ENCODE data around the gene SPAG16.

SPAG16 gene

DNA sequence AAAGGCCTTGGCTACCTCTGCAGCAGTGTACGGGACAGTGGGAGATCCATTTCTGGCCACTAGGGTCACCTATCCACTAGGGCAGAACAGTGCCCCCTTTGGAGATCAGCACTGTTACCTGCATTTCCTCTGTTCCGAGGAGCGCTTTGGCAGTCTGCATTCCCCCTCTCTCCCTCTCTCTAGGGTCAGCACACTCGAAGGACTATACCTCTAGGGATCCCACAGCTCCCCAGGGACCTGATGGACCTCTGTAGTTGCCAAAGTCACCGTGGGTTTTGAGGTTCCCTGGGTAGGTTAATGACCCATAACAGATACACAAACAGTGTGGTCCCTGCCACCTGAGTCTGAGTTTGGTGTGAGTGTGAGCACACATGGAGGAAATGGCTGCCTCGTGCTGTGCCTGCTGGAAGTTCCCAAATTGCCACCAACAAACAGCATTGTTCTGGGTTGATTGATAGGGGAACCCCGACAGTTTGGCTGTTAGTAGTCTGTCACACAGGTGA lies 1026.8 kb downstream of the SPAG16 start:
- DNase-seq: no peak
- Mint-ChIP-seq H3K36me3 (no peaks in the 10 kb centered on the region), H3K27ac (no peak overlapping the region), H3K27me3 (no peaks in the 10 kb centered on the region), H3K4me1 (no peaks in the 10 kb centered on the region), H3K4me3 (no peak overlapping the region), H3K9me3 (peaks cover 2% of the 10 kb centered on the region)
- CTCF ChIA-PET: interaction anchor here (0.6 kb wide), 1 partner anchor 698 kb away, joined by 4 read pairs; no protein-coding TSS in a partner anchor

DNA sequence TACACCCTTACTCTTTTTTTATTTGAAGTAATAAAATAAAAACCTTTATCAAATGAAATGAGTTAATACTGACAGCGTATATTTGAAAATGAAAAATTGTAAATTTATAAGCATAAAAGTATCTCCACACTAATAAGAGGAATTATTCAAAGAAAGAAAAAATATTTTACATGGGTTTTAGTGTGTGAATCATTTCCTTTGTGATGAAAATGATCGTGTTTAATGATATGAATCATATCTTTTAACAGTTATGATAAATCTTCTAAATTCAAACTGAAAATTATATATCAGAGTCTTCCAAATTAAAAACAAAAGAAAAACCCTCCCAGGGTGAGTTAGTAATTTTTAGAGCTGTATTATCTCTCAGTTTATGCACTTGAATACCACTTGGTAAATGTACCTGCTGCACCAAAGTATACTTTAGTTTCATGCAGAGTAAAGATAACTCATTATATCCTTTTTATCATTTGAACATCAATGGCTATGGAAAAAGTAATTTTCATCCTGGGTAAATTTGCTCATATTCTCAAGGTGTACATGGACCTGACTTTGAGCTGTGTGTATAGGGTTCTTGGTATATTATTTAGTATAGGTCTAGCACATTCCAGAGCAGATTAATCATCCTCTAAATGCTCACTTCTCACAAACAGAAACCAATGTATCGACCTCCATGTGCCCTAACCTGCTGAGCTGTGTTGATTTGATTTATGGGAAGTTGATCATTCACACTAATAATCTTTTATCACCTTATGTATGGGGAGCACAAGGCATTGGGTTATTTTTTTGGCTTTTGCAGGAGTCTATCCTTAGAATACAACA lies 1027.9 kb downstream of the SPAG16 start:
- no peaks in the 10 kb centered on the region for H3K27me3 Mint-ChIP-seq
- CTCF ChIA-PET: interaction anchor here (1.1 kb wide), 1 partner anchor 16 kb away, joined by 3 read pairs; no protein-coding TSS in a partner anchor
- H3K36me3 Mint-ChIP-seq: no peaks in the 10 kb centered on the region
- peaks cover 2% of the 10 kb centered on the region for H3K9me3 Mint-ChIP-seq
- DNase-seq: no peak
- no peak overlapping the region for H3K4me3 Mint-ChIP-seq
- no peaks in the 10 kb centered on the region for H3K4me1 Mint-ChIP-seq
- no peak overlapping the region for H3K27ac Mint-ChIP-seq

DNA sequence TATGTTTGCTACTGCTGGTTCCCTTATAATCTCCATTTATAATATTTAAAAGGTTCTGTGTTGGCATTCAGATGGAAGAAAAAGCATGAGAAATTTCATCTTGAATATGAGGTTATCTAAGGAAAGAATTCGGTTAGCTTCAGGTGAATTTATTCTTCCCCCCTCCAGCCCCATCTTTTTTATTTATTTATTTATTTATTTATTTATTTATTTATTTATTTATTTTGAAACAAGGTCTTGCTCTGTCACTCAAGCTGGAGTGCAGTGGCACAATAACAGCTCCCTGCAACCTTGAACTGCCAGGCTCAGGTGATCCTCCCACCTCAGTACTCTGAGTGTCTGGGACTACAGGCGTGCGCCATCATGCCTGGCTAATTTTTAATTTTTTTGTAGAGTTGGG lies 1031.1 kb downstream of the SPAG16 start:
- no peaks in the 10 kb centered on the region for H3K4me1 Mint-ChIP-seq
- no peaks in the 10 kb centered on the region for H3K9me3 Mint-ChIP-seq
- CTCF ChIA-PET: no interaction called here
- H3K36me3 Mint-ChIP-seq: no peaks in the 10 kb centered on the region
- H3K4me3 Mint-ChIP-seq: no peak overlapping the region
- H3K27ac Mint-ChIP-seq: no peak overlapping the region
- no peaks in the 10 kb centered on the region for H3K27me3 Mint-ChIP-seq
- no peak for DNase-seq

DNA sequence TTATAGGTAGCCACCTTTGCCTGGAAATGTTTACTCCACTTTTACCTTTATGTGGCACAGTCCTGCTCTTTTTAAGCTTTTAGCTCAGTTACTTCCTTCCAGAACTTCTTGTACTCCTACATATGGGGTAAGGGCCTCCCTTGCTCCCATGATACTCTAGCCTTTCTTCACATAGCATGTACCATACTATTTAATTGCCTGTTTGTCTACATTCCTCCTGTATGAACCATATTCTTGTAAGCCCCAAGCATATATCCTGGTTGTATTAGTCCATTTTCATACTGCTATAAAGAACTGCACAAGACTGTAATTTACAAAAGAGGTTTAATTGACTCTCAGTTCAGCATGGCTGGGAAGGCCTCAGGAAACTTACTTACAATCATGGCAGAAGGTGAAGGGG lies 1035.9 kb downstream of the SPAG16 start:
- Mint-ChIP-seq H3K27ac (no peak overlapping the region), H3K4me1 (no peaks in the 10 kb centered on the region), H3K27me3 (no peaks in the 10 kb centered on the region), H3K9me3 (no peaks in the 10 kb centered on the region), H3K4me3 (no peak overlapping the region), H3K36me3 (no peaks in the 10 kb centered on the region)
- no peak for DNase-seq
- CTCF ChIA-PET: interaction anchor here (1.8 kb wide), 1 partner anchor 10 kb away, joined by 4 read pairs; no protein-coding TSS in a partner anchor

DNA sequence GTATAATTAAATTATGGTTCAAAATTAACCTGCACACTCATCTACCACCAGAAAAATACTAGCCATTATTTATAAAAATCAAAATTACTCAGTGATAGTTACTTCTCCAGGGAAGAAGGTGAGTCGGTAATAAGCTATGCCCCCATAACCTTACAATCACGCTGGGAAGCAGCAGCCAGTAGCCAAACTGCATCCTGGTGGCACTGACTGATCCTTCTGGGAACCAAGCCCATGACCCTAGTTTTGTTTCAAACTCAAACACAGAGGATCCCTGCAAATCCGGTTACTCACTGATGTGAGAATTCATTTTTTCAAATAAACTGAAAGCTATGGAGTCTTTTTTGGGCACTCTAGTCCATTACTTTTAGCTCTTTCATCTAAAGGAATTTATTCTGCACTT lies 1038.4 kb downstream of the SPAG16 start:
- Mint-ChIP-seq H3K4me3 (no peak overlapping the region), H3K27me3 (no peaks in the 10 kb centered on the region), H3K27ac (no peak overlapping the region), H3K36me3 (no peaks in the 10 kb centered on the region), H3K9me3 (no peaks in the 10 kb centered on the region), H3K4me1 (no peaks in the 10 kb centered on the region)
- CTCF ChIA-PET: no interaction called here
- no peak for DNase-seq

DNA sequence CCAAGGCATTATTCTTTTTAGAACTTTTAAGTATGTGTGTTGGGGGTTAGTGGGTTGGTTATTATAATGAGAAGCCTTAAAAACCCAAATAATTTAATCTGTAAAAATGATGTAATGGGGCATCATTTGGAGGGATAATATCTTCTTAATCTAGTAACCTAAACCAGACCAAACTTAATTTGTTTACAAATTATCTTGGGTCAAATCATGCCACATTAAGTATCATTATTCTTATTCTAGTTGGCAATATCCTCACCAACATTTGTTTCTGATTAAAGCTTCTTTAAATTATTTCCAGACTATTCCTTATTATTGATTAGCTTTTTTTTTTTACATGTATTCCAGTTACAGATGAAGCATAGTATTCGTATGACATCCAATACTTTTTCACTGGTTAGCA lies 1041.1 kb downstream of the SPAG16 start:
- no peaks in the 10 kb centered on the region for H3K27me3 Mint-ChIP-seq
- H3K9me3 Mint-ChIP-seq: no peaks in the 10 kb centered on the region
- no peak overlapping the region for H3K27ac Mint-ChIP-seq
- H3K4me1 Mint-ChIP-seq: no peaks in the 10 kb centered on the region
- DNase-seq: no peak
- CTCF ChIA-PET: no interaction called here
- no peaks in the 10 kb centered on the region for H3K36me3 Mint-ChIP-seq
- no peak overlapping the region for H3K4me3 Mint-ChIP-seq

DNA sequence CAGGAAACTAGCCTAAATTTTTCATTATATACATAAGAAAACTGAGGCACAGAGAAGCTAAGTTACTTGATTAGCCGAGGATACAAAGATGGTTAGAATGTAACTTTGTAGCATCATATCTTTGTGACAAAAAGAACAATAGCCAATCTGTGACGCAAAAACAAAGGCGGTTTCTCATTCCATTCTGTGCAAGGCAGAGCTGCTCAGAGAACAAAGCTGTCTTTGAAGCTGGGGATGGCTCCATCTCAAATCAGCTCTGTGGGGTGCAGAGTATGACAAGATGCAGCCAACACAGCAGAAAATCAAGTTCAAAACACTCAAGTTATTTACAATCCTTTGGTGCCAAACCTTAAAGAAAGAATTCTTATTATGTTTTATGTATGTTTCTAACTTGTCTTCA lies 1044.7 kb downstream of the SPAG16 start:
- CTCF ChIA-PET: interaction anchor here (0.7 kb wide), 1 partner anchor 17 kb away, joined by 3 read pairs; no protein-coding TSS in a partner anchor
- no peak for DNase-seq
- no peaks in the 10 kb centered on the region for H3K36me3 Mint-ChIP-seq
- no peaks in the 10 kb centered on the region for H3K9me3 Mint-ChIP-seq
- no peak overlapping the region for H3K4me3 Mint-ChIP-seq
- no peaks in the 10 kb centered on the region for H3K4me1 Mint-ChIP-seq
- H3K27ac Mint-ChIP-seq: no peak overlapping the region
- H3K27me3 Mint-ChIP-seq: no peaks in the 10 kb centered on the region

DNA sequence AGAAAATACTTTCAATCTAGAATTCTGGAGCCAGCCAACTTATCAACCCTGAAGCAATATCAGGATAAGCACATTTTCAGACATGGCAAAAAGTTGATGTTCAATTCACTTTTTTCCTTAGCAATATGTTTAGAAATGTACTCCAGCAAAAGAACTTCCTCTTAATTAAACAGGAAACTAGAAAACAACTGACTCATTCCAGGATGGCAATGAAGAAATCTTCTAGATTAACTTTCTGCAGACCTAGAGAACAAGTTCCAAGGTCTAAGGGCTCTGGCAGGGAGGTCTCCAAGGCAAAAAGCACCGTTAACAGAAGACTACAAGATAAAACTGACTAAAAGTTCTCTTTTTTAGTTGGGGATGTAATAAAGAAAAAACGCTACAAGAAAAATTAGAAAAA lies 1057.4 kb downstream of the SPAG16 start:
- H3K36me3 Mint-ChIP-seq: no peaks in the 10 kb centered on the region
- no peaks in the 10 kb centered on the region for H3K9me3 Mint-ChIP-seq
- DNase-seq: no peak
- H3K4me1 Mint-ChIP-seq: no peaks in the 10 kb centered on the region
- no peak overlapping the region for H3K4me3 Mint-ChIP-seq
- H3K27me3 Mint-ChIP-seq: no peaks in the 10 kb centered on the region
- CTCF ChIA-PET: interaction anchor here (0.7 kb wide), 1 partner anchor 1149 kb away, joined by 3 read pairs; no protein-coding TSS in a partner anchor
- no peak overlapping the region for H3K27ac Mint-ChIP-seq

DNA sequence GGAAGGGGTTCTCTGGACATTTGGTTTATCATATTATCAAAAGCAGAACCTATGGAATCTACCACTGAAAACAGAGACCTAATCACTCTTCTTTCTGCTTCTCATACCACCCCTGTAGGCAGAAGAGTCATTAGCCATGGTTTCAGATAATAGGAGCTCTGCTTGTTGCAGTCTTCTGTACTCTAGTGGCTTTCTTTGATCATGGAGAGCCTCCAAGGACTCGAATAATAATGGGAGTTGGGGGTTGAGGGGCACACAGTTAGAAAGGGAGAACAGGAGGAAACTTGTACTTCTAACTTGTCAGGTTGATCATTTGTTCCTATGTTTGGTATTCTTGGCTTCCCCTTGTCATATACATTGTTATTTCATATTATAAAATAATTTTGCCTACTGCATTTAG lies 1074.2 kb downstream of the SPAG16 start:
- DNase-seq: no peak
- no peak overlapping the region for H3K4me3 Mint-ChIP-seq
- H3K9me3 Mint-ChIP-seq: peaks cover 2% of the 10 kb centered on the region
- no peaks in the 10 kb centered on the region for H3K36me3 Mint-ChIP-seq
- H3K27me3 Mint-ChIP-seq: no peaks in the 10 kb centered on the region
- H3K4me1 Mint-ChIP-seq: no peaks in the 10 kb centered on the region
- CTCF ChIA-PET: no interaction called here
- no peak overlapping the region for H3K27ac Mint-ChIP-seq

DNA sequence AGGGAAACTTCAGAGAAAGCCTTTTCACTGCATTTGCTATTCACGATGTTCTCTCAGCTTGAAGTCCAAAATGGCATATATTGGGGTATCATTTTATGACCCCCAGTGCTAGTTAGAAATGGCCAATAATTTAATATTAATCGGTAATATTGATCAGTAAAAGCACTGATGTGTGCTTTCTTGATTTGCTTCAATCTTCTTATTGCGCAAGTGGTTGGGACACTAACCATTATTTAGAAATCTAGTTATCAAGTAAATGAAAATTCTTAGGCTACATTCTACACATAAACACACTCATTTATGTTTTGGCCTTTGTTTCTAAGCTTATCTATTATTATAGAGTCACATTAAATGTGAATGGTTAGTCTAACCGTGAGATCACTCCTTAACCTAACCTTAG lies 1076.9 kb downstream of the SPAG16 start:
- no peaks in the 10 kb centered on the region for H3K27me3 Mint-ChIP-seq
- H3K4me3 Mint-ChIP-seq: no peak overlapping the region
- no peak for DNase-seq
- no peak overlapping the region for H3K27ac Mint-ChIP-seq
- H3K4me1 Mint-ChIP-seq: no peaks in the 10 kb centered on the region
- H3K36me3 Mint-ChIP-seq: no peaks in the 10 kb centered on the region
- peaks cover 2% of the 10 kb centered on the region for H3K9me3 Mint-ChIP-seq
- CTCF ChIA-PET: no interaction called here

DNA sequence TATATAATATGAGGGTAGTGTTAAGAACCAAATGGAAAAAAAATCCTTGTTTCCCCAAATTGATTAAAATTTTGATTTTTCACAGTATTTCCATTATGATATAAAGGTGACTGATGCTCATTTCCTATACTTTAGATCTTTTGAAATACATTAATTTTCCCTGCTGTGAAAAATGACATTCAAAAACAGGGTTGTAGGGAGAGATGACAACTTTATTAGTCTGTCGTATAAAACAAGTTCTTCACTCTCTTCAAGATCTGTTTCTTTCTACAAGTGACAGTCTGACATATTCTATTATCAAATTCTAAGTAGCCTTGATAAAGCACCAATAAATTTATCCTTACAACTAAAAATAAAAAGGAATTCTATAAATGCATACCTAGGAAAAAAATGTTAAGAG lies 1081.3 kb downstream of the SPAG16 start:
- CTCF ChIA-PET: no interaction called here
- Mint-ChIP-seq H3K4me3 (no peak overlapping the region), H3K4me1 (no peaks in the 10 kb centered on the region), H3K27ac (no peak overlapping the region), H3K27me3 (no peaks in the 10 kb centered on the region), H3K36me3 (no peaks in the 10 kb centered on the region), H3K9me3 (no peaks in the 10 kb centered on the region)
- no peak for DNase-seq

DNA sequence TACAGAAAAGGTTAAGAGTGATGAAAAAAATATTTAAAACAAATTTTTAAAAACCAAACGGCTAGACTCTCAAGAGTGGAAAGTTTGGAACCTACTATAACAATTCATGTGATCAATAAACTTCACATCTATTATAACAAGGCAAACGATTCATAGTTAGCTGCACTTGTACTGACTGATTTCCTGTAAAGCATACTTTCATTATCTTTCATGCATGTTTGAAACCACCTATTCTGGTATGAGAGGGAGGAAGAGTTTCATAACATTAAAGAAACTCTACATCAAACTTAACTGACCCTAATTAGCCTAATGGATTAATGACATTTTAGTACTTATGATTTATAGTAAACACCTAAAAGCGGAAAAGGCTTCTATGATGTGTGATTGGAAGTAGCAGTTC lies 1082.9 kb downstream of the SPAG16 start:
- no peak overlapping the region for H3K4me3 Mint-ChIP-seq

DNA sequence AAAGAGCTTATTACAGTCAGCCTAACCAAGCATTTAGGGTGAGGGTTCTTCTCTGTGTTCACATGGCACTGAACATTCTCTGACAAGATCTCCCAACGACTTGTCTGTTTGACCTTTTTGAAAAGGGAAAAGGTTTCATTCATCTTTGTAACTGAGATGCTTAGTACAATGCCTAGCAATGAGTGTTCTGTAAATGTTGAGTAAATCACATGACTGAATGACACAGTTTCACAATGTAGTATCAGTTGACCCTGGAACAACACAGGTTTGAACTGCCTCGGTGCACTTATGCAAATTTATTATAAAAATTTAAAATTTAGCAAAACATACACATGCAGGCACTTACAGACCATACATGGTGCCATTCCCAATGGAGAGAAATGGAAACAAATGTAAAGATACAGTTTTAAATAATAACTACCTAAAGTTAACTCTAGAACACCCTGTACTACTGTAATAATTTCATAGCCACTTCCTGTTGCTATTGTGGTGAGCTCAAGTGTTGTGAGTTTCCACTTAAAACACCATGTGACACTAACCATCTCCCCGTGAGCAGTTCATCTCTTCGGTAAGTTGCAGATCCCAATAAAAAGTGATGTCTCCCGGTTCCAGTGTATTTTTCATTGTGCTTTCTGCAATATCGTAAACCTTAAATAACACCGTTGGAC lies 1092.5 kb downstream of the SPAG16 start:
- no peak for DNase-seq
- no peaks in the 10 kb centered on the region for H3K9me3 Mint-ChIP-seq
- no peaks in the 10 kb centered on the region for H3K36me3 Mint-ChIP-seq
- H3K27ac Mint-ChIP-seq: no peak overlapping the region
- no peak overlapping the region for H3K4me3 Mint-ChIP-seq
- H3K27me3 Mint-ChIP-seq: no peaks in the 10 kb centered on the region
- H3K4me1 Mint-ChIP-seq: no peaks in the 10 kb centered on the region
- CTCF ChIA-PET: interaction anchor here (0.7 kb wide), 1 partner anchor 64 kb away, joined by 4 read pairs; no protein-coding TSS in a partner anchor

More for the DNA sequence above, 1082.9 kb downstream of the SPAG16 start:
- H3K36me3 Mint-ChIP-seq: no peaks in the 10 kb centered on the region
- no peak for DNase-seq
- CTCF ChIA-PET: no interaction called here
- no peaks in the 10 kb centered on the region for H3K9me3 Mint-ChIP-seq
- no peak overlapping the region for H3K27ac Mint-ChIP-seq
- no peaks in the 10 kb centered on the region for H3K4me1 Mint-ChIP-seq
- no peaks in the 10 kb centered on the region for H3K27me3 Mint-ChIP-seq

DNA sequence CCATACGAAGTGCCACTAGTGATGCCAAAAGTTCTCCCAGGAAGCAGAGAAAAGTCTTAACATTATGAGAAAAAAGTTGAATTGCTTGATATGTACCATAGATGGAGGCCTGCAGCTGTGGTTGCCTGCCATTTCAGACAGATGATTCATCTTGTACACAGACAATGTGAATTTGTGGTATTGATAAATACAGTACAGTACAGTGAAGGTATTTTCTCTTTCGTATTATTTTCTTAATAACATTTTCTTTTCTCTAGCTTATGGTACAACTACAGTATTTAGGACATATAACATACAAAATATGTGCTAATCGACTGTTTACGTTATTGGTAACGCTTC lies 1093.0 kb downstream of the SPAG16 start:
- Mint-ChIP-seq H3K9me3 (no peaks in the 10 kb centered on the region), H3K4me3 (no peak overlapping the region), H3K4me1 (no peaks in the 10 kb centered on the region), H3K36me3 (no peaks in the 10 kb centered on the region), H3K27me3 (no peaks in the 10 kb centered on the region), H3K27ac (no peak overlapping the region)
- CTCF ChIA-PET: interaction anchor here (0.7 kb wide), 1 partner anchor 64 kb away, joined by 4 read pairs; no protein-coding TSS in a partner anchor
- no peak for DNase-seq

Measured in activated naive CD4-positive, alpha-beta T cell treated with anti-CD3 and anti-CD28 coated beads, Interleukin-2, amount 10 ng/mL, durations not matched to agents 7 days and 5 days (primary cell).